ENCODE results near the gene ZNF705A. TPM values are rescaled to one million over a fixed set of nuclear protein-coding genes. Genes with fewer than 3 reads are reported as not detected.
"Not testable (repeated sequence)": the region's sequence is repeated elsewhere in the genome, so short reads cannot be mapped to it uniquely, and the experiment has no call there.

ZNF705A gene
- total RNA-seq, 1 donor from 2014 or later = not detected

GRCh38 chr12:8127138-8127537 is 29.7 kb upstream of the ZNF705A start:
- DNase-seq (ENCODE audit: low spot score) = no peak
- no peak overlapping the region for H3K27ac Mint-ChIP-seq (ENCODE audit: unreplicated experiment)
- H3K4me1 Mint-ChIP-seq (ENCODE audit: unreplicated experiment) = no peaks in the 10 kb centered on the region
- H3K36me3 Mint-ChIP-seq (ENCODE audit: low read depth, unreplicated experiment) = no peaks in the 10 kb centered on the region
- no peak overlapping the region for H3K4me3 Mint-ChIP-seq (ENCODE audit: unreplicated experiment)
- H3K9me3 Mint-ChIP-seq (ENCODE audit: unreplicated experiment) = no peaks in the 10 kb centered on the region
- H3K27me3 Mint-ChIP-seq (ENCODE audit: unreplicated experiment) = no peaks in the 10 kb centered on the region
- no peak for TF ChIP-seq CTCF (IDR thresholded peaks at IDR 0.05; ENCODE audit: unreplicated experiment)

GRCh38 chr12:8133636-8134397 is 23.0 kb upstream of the ZNF705A start:
- H3K27me3 Mint-ChIP-seq (ENCODE audit: unreplicated experiment); H3K36me3 Mint-ChIP-seq (ENCODE audit: low read depth, unreplicated experiment); H3K27ac Mint-ChIP-seq (ENCODE audit: unreplicated experiment); H3K4me1 Mint-ChIP-seq (ENCODE audit: unreplicated experiment); DNase-seq (ENCODE audit: low spot score); H3K9me3 Mint-ChIP-seq (ENCODE audit: unreplicated experiment); H3K4me3 Mint-ChIP-seq (ENCODE audit: unreplicated experiment): not testable (repeated sequence)

GRCh38 chr12:8134398-8134930 is 22.4 kb upstream of the ZNF705A start:
- H3K9me3 Mint-ChIP-seq (ENCODE audit: unreplicated experiment); H3K36me3 Mint-ChIP-seq (ENCODE audit: low read depth, unreplicated experiment); H3K4me1 Mint-ChIP-seq (ENCODE audit: unreplicated experiment); H3K27ac Mint-ChIP-seq (ENCODE audit: unreplicated experiment); DNase-seq (ENCODE audit: low spot score); H3K4me3 Mint-ChIP-seq (ENCODE audit: unreplicated experiment); H3K27me3 Mint-ChIP-seq (ENCODE audit: unreplicated experiment): not testable (repeated sequence)

GRCh38 chr12:8141647-8142046 is 15.2 kb upstream of the ZNF705A start:
- H3K27me3 Mint-ChIP-seq (ENCODE audit: unreplicated experiment); H3K4me3 Mint-ChIP-seq (ENCODE audit: unreplicated experiment): not testable (repeated sequence)

GRCh38 chr12:8143261-8143660 is 13.6 kb upstream of the ZNF705A start:
- no peak overlapping the region for H3K27ac Mint-ChIP-seq (ENCODE audit: unreplicated experiment)
- no peak overlapping the region for H3K4me3 Mint-ChIP-seq (ENCODE audit: unreplicated experiment)
- peaks cover 16% of the 10 kb centered on the region for H3K36me3 Mint-ChIP-seq (ENCODE audit: low read depth, unreplicated experiment)
- no peak for DNase-seq (ENCODE audit: low spot score)
- H3K27me3 Mint-ChIP-seq (ENCODE audit: unreplicated experiment) = peaks cover 5% of the 10 kb centered on the region
- H3K4me1 Mint-ChIP-seq (ENCODE audit: unreplicated experiment) = no peaks in the 10 kb centered on the region
- no peak for TF ChIP-seq CTCF (IDR thresholded peaks at IDR 0.05; ENCODE audit: unreplicated experiment)
- H3K9me3 Mint-ChIP-seq (ENCODE audit: unreplicated experiment) = peaks cover 9% of the 10 kb centered on the region

More at GRCh38 chr12:8141647-8142046, 15.2 kb upstream of the ZNF705A start:
- peaks cover 20% of the 10 kb centered on the region for H3K36me3 Mint-ChIP-seq (ENCODE audit: low read depth, unreplicated experiment)
- DNase-seq (ENCODE audit: low spot score); H3K9me3 Mint-ChIP-seq (ENCODE audit: unreplicated experiment); H3K4me1 Mint-ChIP-seq (ENCODE audit: unreplicated experiment); H3K27ac Mint-ChIP-seq (ENCODE audit: unreplicated experiment): not testable (repeated sequence)

GRCh38 chr12:8145754-8146441 is 10.9 kb upstream of the ZNF705A start:
- peaks cover 9% of the 10 kb centered on the region for H3K9me3 Mint-ChIP-seq (ENCODE audit: unreplicated experiment)
- no peak for DNase-seq (ENCODE audit: low spot score)
- no peak for TF ChIP-seq CTCF (IDR thresholded peaks at IDR 0.05; ENCODE audit: unreplicated experiment)
- no peak overlapping the region for H3K27ac Mint-ChIP-seq (ENCODE audit: unreplicated experiment)
- H3K36me3 Mint-ChIP-seq (ENCODE audit: low read depth, unreplicated experiment) = peaks cover 13% of the 10 kb centered on the region
- H3K4me3 Mint-ChIP-seq (ENCODE audit: unreplicated experiment) = no peak overlapping the region
- peaks cover 5% of the 10 kb centered on the region for H3K27me3 Mint-ChIP-seq (ENCODE audit: unreplicated experiment)
- H3K4me1 Mint-ChIP-seq (ENCODE audit: unreplicated experiment) = no peaks in the 10 kb centered on the region
